Jurkat, Clone E6-1 (cell line): ENCODE measurements around the gene COMMD3.

Source experiments
- DNase-seq: peaks from one replicate; pipeline ENCODE4 v3.0.0-alpha.2; 2011; ENCODE audit warnings: low read depth, low spot score
- H3K4me3 ChIP-seq: 2 replicates; pipeline ENCODE4 v1.5.1; 2011; ENCODE audit warnings: mild to moderate bottlenecking, low read length, control low read depth, moderate library complexity

Gene COMMD3

GRCh38 chr10:22334414-22335172 is 18.4 kb downstream of the COMMD3 start:
- no peak for DNase-seq
- H3K4me3 ChIP-seq, result no peak overlapping the region

GRCh38 chr10:22335173-22335933 is 19.2 kb downstream of the COMMD3 start:
- no peak overlapping the region for H3K4me3 ChIP-seq
- no peak for DNase-seq

GRCh38 chr10:22338185-22338900 is 22.2 kb downstream of the COMMD3 start:
- no peak overlapping the region for H3K4me3 ChIP-seq
- no peak for DNase-seq

GRCh38 chr10:22338931-22339330 is 22.7 kb downstream of the COMMD3 start:
- H3K4me3 ChIP-seq, result no peak overlapping the region
- no peak for DNase-seq

GRCh38 chr10:22339761-22340328 is 23.7 kb downstream of the COMMD3 start:
- H3K4me3 ChIP-seq, result peak overlapping the region; percentile 73
- no peak for DNase-seq

- peak overlapping the region; percentile 73 for H3K4me3 ChIP-seq
- DNase-seq, result peak; percentile 90
Observed at GRCh38 chr10:22340329-22341189, 24.4 kb downstream of the COMMD3 start.

GRCh38 chr10:22341190-22341925 is 25.2 kb downstream of the COMMD3 start:
- DNase-seq, result no peak
- H3K4me3 ChIP-seq, result peak overlapping the region; percentile 73

- H3K4me3 ChIP-seq, result no peak overlapping the region
- no peak for DNase-seq
Observed at GRCh38 chr10:22341926-22342196, 25.7 kb downstream of the COMMD3 start.

- no peak for DNase-seq
- H3K4me3 ChIP-seq, result no peak overlapping the region
Observed at GRCh38 chr10:22342421-22342820, 26.2 kb downstream of the COMMD3 start.

GRCh38 chr10:22343731-22344130 is 27.5 kb downstream of the COMMD3 start:
- DNase-seq, result no peak
- no peak overlapping the region for H3K4me3 ChIP-seq

GRCh38 chr10:22344249-22344648 is 28.1 kb downstream of the COMMD3 start:
- peak; percentile 76 for DNase-seq
- no peak overlapping the region for H3K4me3 ChIP-seq

- DNase-seq, result no peak
Observed at GRCh38 chr10:22344781-22345300, 28.7 kb downstream of the COMMD3 start.

GRCh38 chr10:22345301-22346095 is 29.3 kb downstream of the COMMD3 start, which contains the start of gene SPAG6:
TSS of gene SPAG6 (plus strand) at chr10:22345496. CDS start at chr10:22345612, 116 bp downstream.
- no peak for DNase-seq
- H3K4me3 ChIP-seq, result peak within 1 kb of the TSS; percentile 44

More at GRCh38 chr10:22344781-22345300, 28.7 kb downstream of the COMMD3 start:
- no peak overlapping the region for H3K4me3 ChIP-seq

GRCh38 chr10:22346096-22346661 is 30.0 kb downstream of the COMMD3 start:
- DNase-seq, result no peak
- no peak overlapping the region for H3K4me3 ChIP-seq

GRCh38 chr10:22349755-22350154 is 33.6 kb downstream of the COMMD3 start:
- no peak for DNase-seq
- H3K4me3 ChIP-seq, result no peak overlapping the region

- no peak overlapping the region for H3K4me3 ChIP-seq
- DNase-seq, result no peak
Observed at GRCh38 chr10:22351131-22351703, 35.0 kb downstream of the COMMD3 start.
